Cardiac fibroblast (primary cell): Measurements from ENCODE around the gene KLHDC4.

Source experiments
- DNase-seq, 2 donors: peaks; one replicate each; pipeline versions ENCODE4 v3.0.0 to v3.0.0-alpha.2; 2010; ENCODE audit warnings: low read depth in 2 of 2
- H3K4me3 ChIP-seq, 2 donors: replicated peaks in 1 of 2; 1 replicate in 1 of 2; 2 replicates in 1 of 2; pipeline ENCODE4 v1.5.1; 2011; ENCODE audit warnings: low read depth in 2 of 2, low read length in 2 of 2, mild to moderate bottlenecking in 2 of 2, moderate library complexity in 1 of 2
- CTCF ChIP-seq: IDR thresholded peaks from one replicate; pipeline ENCODE4 v1.5.1; 2011; ENCODE audit warnings: low read depth, mild to moderate bottlenecking, low read length, inconsistent platforms

KLHDC4 gene

GRCh38 chr16:87707097-87707496, 58.7 kb downstream of the KLHDC4 start:
- DNase-seq = no peak
- TF ChIP-seq CTCF = no peak

GRCh38 chr16:87706278-87707000, 59.3 kb downstream of the KLHDC4 start:
- no peak for DNase-seq
- no peak overlapping the region for H3K4me3 ChIP-seq
- TF ChIP-seq CTCF = no peak

More at GRCh38 chr16:87707097-87707496, 58.7 kb downstream of the KLHDC4 start:
- H3K4me3 ChIP-seq = no peak overlapping the region

GRCh38 chr16:87705771-87706277, 60.0 kb downstream of the KLHDC4 start:
- H3K4me3 ChIP-seq = no peak overlapping the region
- DNase-seq = no peak
- TF ChIP-seq CTCF = no peak

- H3K4me3 ChIP-seq = no peak overlapping the region
- TF ChIP-seq CTCF = no peak
- no peak for DNase-seq
These were observed 60.9 kb downstream of the KLHDC4 start for GRCh38 chr16:87704754-87705353.

GRCh38 chr16:87703835-87704375, 61.9 kb downstream of the KLHDC4 start:
- TF ChIP-seq CTCF = no peak
- no peak for DNase-seq
- no peak overlapping the region for H3K4me3 ChIP-seq

GRCh38 chr16:87703071-87703470, 62.7 kb downstream of the KLHDC4 start:
- H3K4me3 ChIP-seq = no peak overlapping the region
- no peak for TF ChIP-seq CTCF
- no peak for DNase-seq
